Prostate gland (tissue), 2 donors: ENCODE measurements around the gene PNRC1. TPM values are rescaled to one million over a fixed set of nuclear protein-coding genes. Genes with fewer than 3 reads are reported as not detected.
"Not testable (repeated sequence)": the region's sequence is repeated elsewhere in the genome, so short reads cannot be mapped to it uniquely, and the experiment has no call there.

Experiments used
- DNase-seq: peaks from one replicate; pipeline ENCODE4 v3.0.0-alpha.2; 2019; ENCODE audit warnings: low spot score
- H3K27ac ChIP-seq, 2 donors: fragments of 200-600 bp; sonication (generic); 2 replicates each; pipeline ENCODE4 v1.5.1; 2017 to 2019
- H3K27me3 ChIP-seq: fragments of 200-600 bp; sonication (generic); replicated peaks from 2 replicates; pipeline ENCODE4 v1.5.1; 2019; ENCODE audit not compliant: insufficient read depth
- H3K36me3 ChIP-seq, 2 donors: fragments of 200-600 bp; sonication (generic); 1 replicate in 1 of 2; 2 replicates in 1 of 2; pipeline versions ENCODE4 v1.5.1 to v1.8.1; 2017 to 2019
- H3K4me1 ChIP-seq: fragments of 200-600 bp; sonication (generic); replicated peaks from 2 replicates; pipeline ENCODE4 v1.5.1; 2019
- H3K4me3 ChIP-seq, 2 donors: fragments of 200-600 bp; sonication (generic); 2 replicates each; pipeline ENCODE4 v1.5.1; 2017 to 2019
- H3K9me3 ChIP-seq: fragments of 200-600 bp; sonication (generic); 2 replicates; pipeline ENCODE4 v1.5.1; 2017
- POLR2A ChIP-seq: fragments of 450-650 bp; IDR thresholded peaks from one replicate; pipeline ENCODE4 v1.6.1; 2016; ENCODE audit warnings: antibody characterized with exemption, mild to moderate bottlenecking
- POLR2AphosphoS5 ChIP-seq: sonication (generic); formaldehyde crosslinking; IDR thresholded peaks from one replicate; pipeline ENCODE4 v1.6.1; 2017; ENCODE audit warnings: antibody characterized with exemption
- WGBS: methylation state at CpG from one replicate; pipeline ENCODE4 v1.1.5; 2018; 5-methylcytosine and 5-hydroxymethylcytosine counted together
- intact Hi-C: fragments of 100-400 bp; cut with DNase I; formaldehyde crosslinking; loops from one replicate; pipeline ENCODE4 v1.14.2; 2022
- total RNA-seq, 2 donors: library from RNA; depleted of rRNA; stranded (reverse); fragments of >200 nt; gene quantifications; one replicate each; pipeline ENCODE4 v1.1.0, GENCODE V29; 2016
- TF ChIP-seq, protein P1 (sequence below), 4 experiments: fragments of 200-600 bp in 2 of 4; fragments of 450-650 bp in 2 of 4; sonication (generic) in 2 of 4; IDR thresholded peaks; 1 replicate in 3 of 4; 2 replicates in 1 of 4; pipeline ENCODE4 v1.5.1; 2016 to 2019; ENCODE audit warnings: antibody characterized with exemption in 4 of 4, mild to moderate bottlenecking in 2 of 4, moderate library complexity in 2 of 4

PNRC1 gene
- total RNA-seq, 2 donors from 2014 or later: 216 to 273 TPM

DNA sequence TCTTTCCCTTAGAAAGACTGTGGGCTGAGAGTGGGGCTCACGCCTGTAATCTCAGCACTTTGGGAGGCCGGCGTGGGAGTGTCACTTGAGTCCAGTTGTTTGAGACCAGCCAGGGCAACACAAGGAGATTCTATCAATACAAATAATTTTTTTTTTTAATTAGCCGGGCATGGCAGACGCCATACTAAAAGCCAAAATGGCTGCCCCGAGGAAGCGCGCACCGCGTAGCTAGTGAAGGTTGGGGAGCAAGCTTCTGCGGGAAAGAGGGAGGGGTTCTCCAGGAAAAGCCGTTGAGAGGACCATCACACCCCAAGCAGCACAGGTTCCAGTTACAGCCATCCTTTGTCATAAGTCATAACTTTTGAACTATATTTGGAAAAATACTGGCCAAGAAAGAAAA, 21.3 kb upstream of the PNRC1 start:
- H3K4me1 ChIP-seq: no peaks in the 10 kb centered on the region
- no peak for TF ChIP-seq POLR2AphosphoS5

DNA sequence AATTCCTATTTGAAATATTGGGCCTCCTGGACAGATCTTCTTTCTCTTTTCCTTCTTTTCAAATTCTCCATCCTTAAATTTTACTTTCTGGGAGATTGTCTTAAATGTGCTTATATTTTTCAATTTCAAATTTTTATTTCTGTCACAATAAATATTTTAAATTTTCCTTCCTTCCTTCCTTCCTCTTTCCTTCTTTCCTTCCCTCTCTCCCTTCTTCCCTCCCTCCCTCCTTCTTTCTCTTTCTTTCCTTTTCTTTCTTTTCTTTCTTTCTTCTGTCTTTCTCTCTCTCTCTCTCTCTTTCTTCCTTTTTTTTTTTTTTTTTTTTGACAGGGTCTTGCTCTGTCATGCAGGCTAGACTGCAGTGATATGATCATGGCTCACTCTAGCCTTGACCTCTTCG, 16.7 kb upstream of the PNRC1 start:
- no peaks in the 10 kb centered on the region for H3K9me3 ChIP-seq
- H3K36me3 ChIP-seq: no peaks in the 10 kb centered on the region
- H3K27ac ChIP-seq: no peak overlapping the region
- H3K4me3 ChIP-seq: no peak overlapping the region
- 94% methylated on average over 1 of the region's 1 CpG for WGBS
- H3K27me3 ChIP-seq: no peaks in the 10 kb centered on the region
- no peaks in the 10 kb centered on the region for H3K4me1 ChIP-seq
- intact Hi-C loops: no loop called here
- DNase-seq: no peak
- TF ChIP-seq POLR2A (no peak), POLR2AphosphoS5 (no peak)
- TF ChIP-seq, protein P1, sequence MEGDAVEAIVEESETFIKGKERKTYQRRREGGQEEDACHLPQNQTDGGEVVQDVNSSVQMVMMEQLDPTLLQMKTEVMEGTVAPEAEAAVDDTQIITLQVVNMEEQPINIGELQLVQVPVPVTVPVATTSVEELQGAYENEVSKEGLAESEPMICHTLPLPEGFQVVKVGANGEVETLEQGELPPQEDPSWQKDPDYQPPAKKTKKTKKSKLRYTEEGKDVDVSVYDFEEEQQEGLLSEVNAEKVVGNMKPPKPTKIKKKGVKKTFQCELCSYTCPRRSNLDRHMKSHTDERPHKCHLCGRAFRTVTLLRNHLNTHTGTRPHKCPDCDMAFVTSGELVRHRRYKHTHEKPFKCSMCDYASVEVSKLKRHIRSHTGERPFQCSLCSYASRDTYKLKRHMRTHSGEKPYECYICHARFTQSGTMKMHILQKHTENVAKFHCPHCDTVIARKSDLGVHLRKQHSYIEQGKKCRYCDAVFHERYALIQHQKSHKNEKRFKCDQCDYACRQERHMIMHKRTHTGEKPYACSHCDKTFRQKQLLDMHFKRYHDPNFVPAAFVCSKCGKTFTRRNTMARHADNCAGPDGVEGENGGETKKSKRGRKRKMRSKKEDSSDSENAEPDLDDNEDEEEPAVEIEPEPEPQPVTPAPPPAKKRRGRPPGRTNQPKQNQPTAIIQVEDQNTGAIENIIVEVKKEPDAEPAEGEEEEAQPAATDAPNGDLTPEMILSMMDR (IDR thresholded peaks at IDR 0.05): no peak

More for the DNA sequence above, 21.3 kb upstream of the PNRC1 start:
- Histone ChIP-seq H3K36me3 (no peaks in the 10 kb centered on the region), H3K4me3 (no peak overlapping the region), H3K27me3 (no peaks in the 10 kb centered on the region), H3K27ac (no peak overlapping the region), H3K9me3 (no peaks in the 10 kb centered on the region)
- no peak for DNase-seq
- WGBS: 93% methylated on average over 12 of the region's 12 CpGs
- intact Hi-C loops: no loop called here

DNA sequence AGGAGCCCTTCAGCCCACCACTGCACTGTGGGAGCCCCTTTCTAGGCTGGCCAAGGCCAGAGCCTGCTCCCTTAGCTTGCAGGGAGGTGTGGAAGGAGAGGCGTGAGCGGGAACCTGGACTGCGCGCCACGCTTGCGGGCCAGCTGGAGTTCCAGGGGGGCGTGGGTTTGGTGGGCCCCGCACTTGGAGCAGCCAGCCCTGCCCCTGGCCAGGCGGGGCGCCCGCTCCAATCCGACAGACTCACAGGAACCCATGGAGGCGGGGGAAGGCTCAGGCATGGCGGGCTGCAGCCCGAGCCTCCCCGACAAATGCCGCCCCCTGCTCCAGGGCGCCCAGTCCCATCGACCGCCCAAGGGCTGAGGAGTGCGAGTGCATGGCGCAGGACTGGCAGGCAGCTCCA, 15.6 kb upstream of the PNRC1 start:
- H3K9me3 ChIP-seq, H3K4me1 ChIP-seq, H3K36me3 ChIP-seq, H3K4me3 ChIP-seq, DNase-seq, H3K27ac ChIP-seq, intact Hi-C loops, H3K27me3 ChIP-seq: not testable (repeated sequence)
- WGBS: 98% methylated on average over 20 of the region's 22 CpGs

DNA sequence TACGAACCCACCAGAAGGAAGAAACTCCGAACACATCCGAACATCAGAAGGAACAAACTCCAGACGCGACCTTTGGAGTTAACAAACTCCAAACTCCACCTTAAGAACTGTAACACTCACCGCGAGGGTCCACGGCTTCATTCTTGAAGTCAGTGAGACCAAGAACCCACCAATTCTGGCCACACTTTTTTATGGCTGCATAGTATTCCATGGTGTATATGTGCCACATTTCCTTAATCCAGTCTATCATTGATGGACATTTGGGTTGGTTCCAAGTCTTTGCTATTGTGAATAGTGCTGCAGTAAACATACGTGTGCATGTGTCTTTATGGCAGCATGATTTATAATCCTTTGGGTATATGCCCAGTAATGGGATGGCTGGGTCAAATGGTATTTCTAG, 14.4 kb upstream of the PNRC1 start:
- intact Hi-C loops, H3K27me3 ChIP-seq, H3K36me3 ChIP-seq, H3K4me3 ChIP-seq, DNase-seq, H3K4me1 ChIP-seq, H3K9me3 ChIP-seq, H3K27ac ChIP-seq: not testable (repeated sequence)
- 85% methylated on average over 9 of the region's 9 CpGs for WGBS

DNA sequence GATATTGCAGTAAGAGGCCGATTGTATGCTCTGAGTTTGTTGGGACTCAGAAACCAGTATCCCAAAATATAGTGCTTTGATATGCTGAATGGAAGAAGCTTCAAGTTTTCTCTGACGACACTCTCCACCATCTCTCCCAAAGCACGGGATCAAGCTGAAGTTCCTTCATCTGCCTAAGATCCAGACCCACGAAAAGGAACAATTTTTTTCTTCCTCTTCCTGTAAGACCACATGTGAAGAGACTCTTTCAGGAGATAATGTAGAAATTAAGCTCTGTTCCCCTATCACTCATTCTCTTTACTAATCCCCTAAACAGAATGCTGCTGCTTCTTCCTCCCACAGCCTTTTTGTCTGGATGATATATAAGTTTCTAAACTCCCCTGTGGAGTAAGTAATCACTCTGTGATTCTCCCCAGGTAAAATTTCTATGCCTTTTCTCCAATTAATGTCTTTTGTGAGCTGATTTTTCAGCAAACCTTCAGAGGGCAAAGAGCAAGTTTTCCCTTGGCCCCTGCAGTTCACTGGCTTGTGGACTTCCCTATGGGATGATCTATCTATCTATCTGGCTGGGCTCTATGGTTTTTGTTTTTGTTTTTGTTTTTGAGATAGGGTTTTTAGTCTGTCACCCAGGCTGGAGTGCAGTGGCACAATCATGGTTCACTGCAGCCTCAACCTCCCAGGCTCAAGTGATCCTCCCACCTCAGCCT, 13.5 kb upstream of the PNRC1 start:
- H3K36me3 ChIP-seq: no peaks in the 10 kb centered on the region
- intact Hi-C loops: no loop called here
- H3K9me3 ChIP-seq: no peaks in the 10 kb centered on the region
- no peaks in the 10 kb centered on the region for H3K4me1 ChIP-seq
- TF ChIP-seq POLR2A (no peak), POLR2AphosphoS5 (no peak)
- TF ChIP-seq, protein P1 (IDR thresholded peaks at IDR 0.05): no peak
- no peaks in the 10 kb centered on the region for H3K27me3 ChIP-seq
- H3K27ac ChIP-seq: no peak overlapping the region
- no peak overlapping the region for H3K4me3 ChIP-seq
- no peak for DNase-seq
- WGBS: 74% methylated on average over 4 of the region's 4 CpGs

DNA sequence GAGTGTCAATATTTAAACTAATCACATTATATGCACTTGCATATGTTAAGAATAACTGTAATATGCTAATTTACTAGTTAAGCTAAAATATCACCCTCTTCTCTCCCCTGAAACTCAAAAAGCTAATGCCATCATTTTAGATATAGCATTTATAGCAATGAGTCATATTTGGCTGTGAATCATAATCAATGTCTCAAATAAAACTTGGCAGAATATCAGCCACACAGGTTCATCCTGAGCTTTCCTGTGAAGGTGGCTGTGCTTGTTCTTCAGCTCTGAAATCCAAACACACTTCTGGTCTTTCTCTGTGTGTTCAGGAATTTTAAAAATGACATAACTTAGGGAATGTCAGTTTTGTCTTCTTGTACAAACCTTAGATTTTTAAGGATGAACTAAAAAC, 12.8 kb upstream of the PNRC1 start:
- no peaks in the 10 kb centered on the region for H3K9me3 ChIP-seq
- TF ChIP-seq, protein P1 (IDR thresholded peaks at IDR 0.05): no peak
- no peak for TF ChIP-seq POLR2AphosphoS5
- no peak for TF ChIP-seq POLR2A
- DNase-seq: no peak

More for the DNA sequence above, 12.8 kb upstream of the PNRC1 start:
- Histone ChIP-seq H3K4me3 (no peak overlapping the region), H3K27ac (no peak overlapping the region), H3K36me3 (no peaks in the 10 kb centered on the region), H3K27me3 (no peaks in the 10 kb centered on the region), H3K4me1 (no peaks in the 10 kb centered on the region)
- intact Hi-C loops: no loop called here
